Measurements from ENCODE around the gene RBM43. TPM values are rescaled to one million over a fixed set of nuclear protein-coding genes. Genes with fewer than 3 reads are reported as not detected.

The RBM43 gene
- total and polyA plus RNA-seq, 9 of the 15 experiments (the other 6 are each of a cell fraction or from before 2014, with no cell fraction given): 1.3 to 6.9 (median 3.8) TPM

DNA sequence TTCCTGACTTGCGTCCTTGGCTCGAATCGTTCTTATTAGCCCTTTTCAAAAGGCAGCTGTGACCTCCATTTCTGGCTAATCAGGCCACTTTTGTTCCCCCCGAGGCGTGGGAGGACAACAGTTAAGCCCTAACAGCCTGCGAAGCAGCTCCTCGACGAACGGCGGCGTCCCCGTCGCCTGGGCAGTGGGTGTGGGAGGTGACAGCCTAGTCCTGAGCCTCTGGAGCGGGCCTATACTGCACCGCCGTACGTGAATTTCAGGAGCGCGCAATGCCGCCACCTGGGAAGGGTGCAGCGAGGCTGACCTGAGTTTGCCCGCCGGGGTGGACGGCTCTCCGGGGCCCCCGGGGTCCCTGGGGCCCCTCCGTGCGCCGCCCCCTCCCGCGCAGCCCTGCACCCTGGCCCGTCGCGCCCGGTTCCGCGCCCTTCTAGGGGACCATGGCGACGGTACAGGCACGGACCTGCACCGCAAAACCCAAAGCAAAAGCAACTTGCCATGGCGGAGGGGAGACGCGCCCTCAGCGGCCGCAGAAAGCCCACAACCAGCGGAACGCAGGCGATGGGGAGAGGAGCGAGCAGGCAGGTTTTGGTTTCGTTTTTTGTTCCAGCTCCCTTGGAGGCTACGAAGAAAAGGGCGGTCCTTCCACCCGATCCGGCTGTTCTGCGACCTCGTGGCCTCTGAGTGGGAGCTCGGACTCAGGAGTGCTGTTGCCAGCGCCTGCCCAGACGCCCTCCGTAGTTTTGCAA, at the start of gene RBM43 (continued):
- TF ChIP-seq, protein P1, sequence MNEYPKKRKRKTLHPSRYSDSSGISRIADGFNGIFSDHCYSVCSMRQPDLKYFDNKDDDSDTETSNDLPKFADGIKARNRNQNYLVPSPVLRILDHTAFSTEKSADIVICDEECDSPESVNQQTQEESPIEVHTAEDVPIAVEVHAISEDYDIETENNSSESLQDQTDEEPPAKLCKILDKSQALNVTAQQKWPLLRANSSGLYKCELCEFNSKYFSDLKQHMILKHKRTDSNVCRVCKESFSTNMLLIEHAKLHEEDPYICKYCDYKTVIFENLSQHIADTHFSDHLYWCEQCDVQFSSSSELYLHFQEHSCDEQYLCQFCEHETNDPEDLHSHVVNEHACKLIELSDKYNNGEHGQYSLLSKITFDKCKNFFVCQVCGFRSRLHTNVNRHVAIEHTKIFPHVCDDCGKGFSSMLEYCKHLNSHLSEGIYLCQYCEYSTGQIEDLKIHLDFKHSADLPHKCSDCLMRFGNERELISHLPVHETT (CRISPR knock-in tag; conservative IDR thresholded peaks at IDR 0.05 in 1 of 2, IDR thresholded peaks at IDR 0.05 in 1 of 2): peak in 1 of 2 experiments; percentile 8; a peak in 1 of 4 replicates
- TF ChIP-seq RBM22 (IDR thresholded peaks at IDR 0.05; ENCODE audit: low read depth, low read length, poor library complexity, severe bottlenecking) (peak; percentile 80), EP300 (IDR thresholded peaks at IDR 0.05; ENCODE audit: low read length) (peak; percentile 71), KLF16 (IDR thresholded peaks at IDR 0.05) (peak; percentile 66), TEAD1 (CRISPR knock-in tag; IDR thresholded peaks at IDR 0.05) (peak in 1 of 2 experiments; percentile 82; a peak in 1 of 4 replicates), ZNF766 (CRISPR knock-in tag; conservative IDR thresholded peaks at IDR 0.05) (peak; percentile 74), ZBTB7A (IDR thresholded peaks at IDR 0.05; ENCODE audit: borderline replicate concordance, control insufficient read depth, low read depth, low read length) (peak; percentile 52; the same call in 1 of the 2 replicates), ZNF583 (CRISPR knock-in tag; IDR thresholded peaks at IDR 0.05) (no peak), PHF20 (IDR thresholded peaks at IDR 0.05; ENCODE audit: partially characterized antibody) (peak; percentile 35), ZNF76 (CRISPR knock-in tag; IDR thresholded peaks at IDR 0.05; ENCODE audit: borderline replicate concordance) (no peak; the same call in 1 of the 2 replicates), POU5F1 (IDR thresholded peaks at IDR 0.05; ENCODE audit: borderline replicate concordance, low read depth, low read length, partially characterized antibody) (no peak), FOXA3 (CRISPR knock-in tag; conservative IDR thresholded peaks at IDR 0.05 in 1 of 2, IDR thresholded peaks at IDR 0.05 in 1 of 2) (peak in 1 of 2 experiments; percentile 42; a peak in 1 of 4 replicates), TBL1XR1 (IDR thresholded peaks at IDR 0.05; ENCODE audit: low read length in 2 of 2) (peak in 1 of 2 experiments; percentile 16; a peak in 1 of 4 replicates), MEF2A (IDR thresholded peaks at IDR 0.05; ENCODE audit: control insufficient read depth, low read depth, low read length) (0 out of 2 replicates have a peak, but pooled peaks have one; percentile 29), POLR3G (IDR thresholded peaks at IDR 0.05; ENCODE audit: extremely low read depth, insufficient read length, insufficient replicate concordance) (no peak)
- TF ChIP-seq, protein P2, sequence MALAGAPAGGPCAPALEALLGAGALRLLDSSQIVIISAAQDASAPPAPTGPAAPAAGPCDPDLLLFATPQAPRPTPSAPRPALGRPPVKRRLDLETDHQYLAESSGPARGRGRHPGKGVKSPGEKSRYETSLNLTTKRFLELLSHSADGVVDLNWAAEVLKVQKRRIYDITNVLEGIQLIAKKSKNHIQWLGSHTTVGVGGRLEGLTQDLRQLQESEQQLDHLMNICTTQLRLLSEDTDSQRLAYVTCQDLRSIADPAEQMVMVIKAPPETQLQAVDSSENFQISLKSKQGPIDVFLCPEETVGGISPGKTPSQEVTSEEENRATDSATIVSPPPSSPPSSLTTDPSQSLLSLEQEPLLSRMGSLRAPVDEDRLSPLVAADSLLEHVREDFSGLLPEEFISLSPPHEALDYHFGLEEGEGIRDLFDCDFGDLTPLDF (CRISPR knock-in tag; IDR thresholded peaks at IDR 0.05): no peak; the same call in 1 of the 2 replicates
- TF ChIP-seq, protein P3, sequence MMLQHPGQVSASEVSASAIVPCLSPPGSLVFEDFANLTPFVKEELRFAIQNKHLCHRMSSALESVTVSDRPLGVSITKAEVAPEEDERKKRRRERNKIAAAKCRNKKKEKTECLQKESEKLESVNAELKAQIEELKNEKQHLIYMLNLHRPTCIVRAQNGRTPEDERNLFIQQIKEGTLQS (IDR thresholded peaks at IDR 0.05): no peak
- TF ChIP-seq, protein P3 (CRISPR knock-in tag; conservative IDR thresholded peaks at IDR 0.05): peak; percentile 70; the same call in 1 of the 2 replicates
- TF ChIP-seq, protein P4, sequence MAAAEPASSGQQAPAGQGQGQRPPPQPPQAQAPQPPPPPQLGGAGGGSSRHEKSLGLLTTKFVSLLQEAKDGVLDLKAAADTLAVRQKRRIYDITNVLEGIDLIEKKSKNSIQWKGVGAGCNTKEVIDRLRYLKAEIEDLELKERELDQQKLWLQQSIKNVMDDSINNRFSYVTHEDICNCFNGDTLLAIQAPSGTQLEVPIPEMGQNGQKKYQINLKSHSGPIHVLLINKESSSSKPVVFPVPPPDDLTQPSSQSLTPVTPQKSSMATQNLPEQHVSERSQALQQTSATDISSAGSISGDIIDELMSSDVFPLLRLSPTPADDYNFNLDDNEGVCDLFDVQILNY (CRISPR knock-in tag; IDR thresholded peaks at IDR 0.05): 0 out of 2 replicates have a peak, but pooled peaks have one; percentile 57
- TF ChIP-seq, protein P5, sequence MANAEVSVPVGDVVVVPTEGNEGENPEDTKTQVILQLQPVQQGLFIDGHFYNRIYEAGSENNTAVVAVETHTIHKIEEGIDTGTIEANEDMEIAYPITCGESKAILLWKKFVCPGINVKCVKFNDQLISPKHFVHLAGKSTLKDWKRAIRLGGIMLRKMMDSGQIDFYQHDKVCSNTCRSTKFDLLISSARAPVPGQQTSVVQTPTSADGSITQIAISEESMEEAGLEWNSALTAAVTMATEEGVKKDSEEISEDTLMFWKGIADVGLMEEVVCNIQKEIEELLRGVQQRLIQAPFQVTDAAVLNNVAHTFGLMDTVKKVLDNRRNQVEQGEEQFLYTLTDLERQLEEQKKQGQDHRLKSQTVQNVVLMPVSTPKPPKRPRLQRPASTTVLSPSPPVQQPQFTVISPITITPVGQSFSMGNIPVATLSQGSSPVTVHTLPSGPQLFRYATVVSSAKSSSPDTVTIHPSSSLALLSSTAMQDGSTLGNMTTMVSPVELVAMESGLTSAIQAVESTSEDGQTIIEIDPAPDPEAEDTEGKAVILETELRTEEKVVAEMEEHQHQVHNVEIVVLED (CRISPR knock-in tag; IDR thresholded peaks at IDR 0.05): peak; percentile 52

All from K562 (cell line).